IMR-90 (cell line): Measurements from ENCODE around the gene CACNA1F. TPM values are rescaled to one million over a fixed set of nuclear protein-coding genes. Genes with fewer than 3 reads are reported as not detected.

Experiments used
- ATAC-seq: fragments of 200-7000 bp; cut with Tn5 transposase; 2 replicates; pipeline ENCODE4 v1.9.1; 2020; ENCODE audit warnings: low read depth, mild to moderate bottlenecking, moderate library complexity
- BruUV-seq: library from RNA; stranded (reverse); fragments of 400-500 nt; replicated peaks from 2 replicates; lab custom pipeline; 2021; lab: Mats Ljungman, UMichigan
- CTCF ChIA-PET: fragments of 300-600 bp; formaldehyde crosslinking; extraction: SDS; loops from one replicate; lab custom pipeline; 2021; ENCODE audit warnings: antibody characterized with exemption; lab: Yijun Ruan, JAX
- POLR2A ChIA-PET: fragments of 300-600 bp; sonication (Branson Sonifier 250); formaldehyde crosslinking; loops from one replicate; lab custom pipeline; 2022; ENCODE audit warnings: antibody characterized with exemption; ENCODE audit not compliant: unreplicated experiment; lab: Charles Lee
- DNase-seq: peaks from one replicate; pipeline ENCODE4 v3.0.0; 2013
- H2AFZ ChIP-seq: replicated peaks from 2 replicates; pipeline ENCODE3; 2013; ENCODE audit warnings: low read length, mild to moderate bottlenecking; ENCODE audit not compliant: poor library complexity
- H2AK5ac ChIP-seq: 2 replicates; pipeline ENCODE4 v1.6.1; 2013; ENCODE audit warnings: low read depth, low read length, inconsistent platforms
- H2AK9ac ChIP-seq: replicated peaks from 2 replicates; pipeline ENCODE3; 2013; ENCODE audit warnings: mild to moderate bottlenecking, low read depth, low read length, moderate library complexity; ENCODE audit not compliant: poor library complexity
- H2BK120ac ChIP-seq: 2 replicates; pipeline ENCODE4 v1.6.1; 2013; ENCODE audit warnings: low read depth, low read length, inconsistent platforms
- H2BK15ac ChIP-seq: 3 replicates; pipeline ENCODE4 v1.6.1; 2013; ENCODE audit warnings: low read depth, low read length, inconsistent platforms
- H2BK20ac ChIP-seq: 2 replicates; pipeline ENCODE4 v1.6.1; 2013; ENCODE audit warnings: low read depth, mild to moderate bottlenecking, inconsistent platforms, low read length, moderate library complexity
- H2BK5ac ChIP-seq: 2 replicates; pipeline ENCODE4 v1.6.1; 2013; ENCODE audit warnings: mild to moderate bottlenecking, low read depth, low read length, inconsistent platforms; ENCODE audit not compliant: poor library complexity, severe bottlenecking
- H3K14ac ChIP-seq: replicated peaks from 2 replicates; pipeline ENCODE4 v1.6.1; 2013; ENCODE audit warnings: low read depth, low read length, inconsistent platforms
- H3K18ac ChIP-seq: 2 replicates; pipeline ENCODE4 v1.6.1; 2013; ENCODE audit warnings: low read depth, low read length, control low read depth
- H3K23ac ChIP-seq: 2 replicates; pipeline ENCODE4 v1.6.1; 2013; ENCODE audit warnings: low read depth, low read length, inconsistent platforms
- H3K27ac ChIP-seq: 2 replicates; pipeline ENCODE4 v1.5.1; 2013; ENCODE audit warnings: mild to moderate bottlenecking, control low read depth, low read length; ENCODE audit not compliant: insufficient read depth
- H3K27me3 ChIP-seq: 2 replicates; pipeline ENCODE4 v1.6.1; 2013; ENCODE audit warnings: low read length; ENCODE audit not compliant: control insufficient read depth, insufficient read depth
- H3K36me3 ChIP-seq: 2 replicates; pipeline ENCODE4 v1.6.1; 2013; ENCODE audit warnings: low read length, mixed read lengths; ENCODE audit not compliant: control insufficient read depth, insufficient read depth
- H3K4ac ChIP-seq: 2 replicates; pipeline ENCODE4 v1.6.1; 2013; ENCODE audit warnings: low read depth, low read length, inconsistent platforms
- H3K4me1 ChIP-seq: 2 replicates; pipeline ENCODE4 v1.6.1; 2013; ENCODE audit warnings: low read length, mixed read lengths; ENCODE audit not compliant: control insufficient read depth, insufficient read depth
- H3K4me2 ChIP-seq: 2 replicates; pipeline ENCODE4 v1.6.1; 2013; ENCODE audit warnings: low read depth, mild to moderate bottlenecking, control low read depth, low read length, moderate library complexity
- H3K4me3 ChIP-seq: 2 replicates; pipeline ENCODE4 v1.5.1; 2013; ENCODE audit warnings: low read depth, mild to moderate bottlenecking, control low read depth, low read length, moderate library complexity; ENCODE audit not compliant: insufficient read depth
- H3K56ac ChIP-seq: 2 replicates; pipeline ENCODE4 v1.6.1; 2013; ENCODE audit warnings: low read length, inconsistent platforms; ENCODE audit not compliant: insufficient read depth; ENCODE audit errors: extremely low read depth
- H3K79me1 ChIP-seq, 2 experiments: 2 replicates each; pipeline ENCODE4 v1.6.1; 2013; ENCODE audit warnings: low read length in 2 of 2, inconsistent platforms in 1 of 2, low read depth in 1 of 2
- H3K9ac ChIP-seq: 2 replicates; pipeline ENCODE4 v1.6.1; 2013; ENCODE audit warnings: low read depth, low read length, control low read depth
- H3K9me1 ChIP-seq: 2 replicates; pipeline ENCODE4 v1.6.1; 2013; ENCODE audit warnings: low read length, inconsistent platforms; ENCODE audit not compliant: insufficient read depth
- H3K9me3 ChIP-seq: 2 replicates; pipeline ENCODE4 v1.6.1; 2013; ENCODE audit warnings: low read length; ENCODE audit not compliant: control insufficient read depth, insufficient read depth
- H4K20me1 ChIP-seq: 2 replicates; pipeline ENCODE4 v1.6.1; 2013; ENCODE audit warnings: low read length, inconsistent platforms; ENCODE audit not compliant: insufficient read depth
- H4K5ac ChIP-seq: 2 replicates; pipeline ENCODE4 v1.6.1; 2013; ENCODE audit warnings: mild to moderate bottlenecking, low read depth, low read length, control low read depth
- H4K8ac ChIP-seq, 2 experiments: 2 replicates each; pipeline ENCODE4 v1.6.1; 2013; ENCODE audit warnings: low read depth in 2 of 2, low read length in 2 of 2, control low read depth in 1 of 2, inconsistent platforms in 1 of 2
- H4K91ac ChIP-seq: 2 replicates; pipeline ENCODE4 v1.6.1; 2013; ENCODE audit warnings: low read depth, low read length, inconsistent platforms; ENCODE audit not compliant: insufficient read depth
- CEBPB ChIP-seq: IDR thresholded peaks from 2 replicates; pipeline ENCODE4 v1.6.1; 2012; ENCODE audit warnings: low read depth, low read length, improper control_type of control experiment
- MAFK ChIP-seq: IDR thresholded peaks from 2 replicates; pipeline ENCODE4 v1.6.1; 2012; ENCODE audit warnings: low read depth, low read length, improper control_type of control experiment
- RFX5 ChIP-seq: IDR thresholded peaks from 2 replicates; pipeline ENCODE4 v1.8.0; 2012; ENCODE audit warnings: low read depth, mild to moderate bottlenecking, low read length, moderate library complexity
- WGBS, 2 experiments: methylation state at CpG; one replicate each; pipeline versions ENCODE4 v1.1.5 to v1.1.7; 2013; ENCODE audit warnings: missing lambda C conversion rate in 2 of 2; ENCODE audit not compliant: insufficient read length in 1 of 2; ENCODE audit errors: extremely low coverage in 2 of 2; 5-methylcytosine and 5-hydroxymethylcytosine counted together
- dilution Hi-C: fragments of 300-500 bp; cut with HindIII; formaldehyde crosslinking; loops from one replicate; pipeline ENCODE4 v1.14.3; 2018; ENCODE audit warnings: low sequenced_read_pairs; ENCODE audit not compliant: unreplicated experiment
- in situ Hi-C: fragments of 300-500 bp; cut with MboI; formaldehyde crosslinking; loops from 3 replicates; pipeline ENCODE4 v1.14.3; 2019; ENCODE audit warnings: low sequenced_read_pairs, inconsistent platforms, mixed read lengths
- intact Hi-C: fragments of 100-400 bp; cut with micrococcal nuclease; formaldehyde crosslinking; loops from 2 replicates; pipeline ENCODE4 v1.10.0; 2022
- polyA plus RNA-seq, 3 experiments: library from polyadenylated mRNA; depleted of rRNA; stranded (reverse); fragments of >200 nt; gene quantifications; 2 replicates each; pipeline ENCODE4 v1.2.3, GENCODE V29; 2012; ENCODE audit warnings: low replicate concordance in 1 of 3
- total RNA-seq: library from RNA; depleted of rRNA; stranded (reverse); fragments of >200 nt; gene quantifications from 2 replicates; pipeline ENCODE4 v1.2.3, GENCODE V29; 2012
- TF ChIP-seq, protein P1 (sequence below): conservative IDR thresholded peaks from 2 replicates; pipeline ENCODE4 v1.5.1; 2012; ENCODE audit warnings: mild to moderate bottlenecking, low read depth, low read length, improper control_type of control experiment
- TF ChIP-seq, protein P2 (sequence below): fragments of 150-350 bp; IDR thresholded peaks from 2 replicates; pipeline ENCODE4 v1.6.1; 2017; ENCODE audit warnings: mild to moderate bottlenecking, antibody characterized with exemption, low read length, low read depth

CACNA1F gene
- total and polyA plus RNA-seq, 2 of the 4 experiments (the other 2 are of a cell fraction), result not detected

DNA sequence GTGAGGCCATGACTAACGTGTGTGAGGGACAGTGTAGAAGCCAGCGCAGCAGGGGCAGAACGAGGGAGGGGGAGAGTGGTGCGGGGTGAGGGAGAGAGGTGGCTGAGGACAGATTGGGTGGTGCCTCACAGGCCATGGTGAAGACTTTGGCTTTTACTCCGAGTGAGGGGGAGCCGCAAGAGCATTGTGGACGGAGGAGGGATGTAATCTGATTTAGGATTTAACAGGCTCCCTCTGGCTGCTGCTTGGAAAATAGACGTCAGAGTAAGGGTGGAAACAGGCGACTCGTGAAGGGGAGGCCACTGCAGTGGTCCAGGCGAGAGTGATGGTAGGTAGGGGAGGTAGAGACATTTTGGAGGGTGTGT, 49.5 kb upstream of the CACNA1F start:
- no peak overlapping the region for H3K23ac ChIP-seq
- H3K79me1 ChIP-seq, result no peaks in the 10 kb centered on the region
- BruUV-seq, result no TSS peak
- in situ Hi-C loops (no loop called here), intact Hi-C loops (loop anchor here (10.0 kb wide), 1 partner anchor 1018 kb away; no protein-coding TSS in a partner anchor), dilution Hi-C loops (no loop called here)
- H3K18ac ChIP-seq, result no peak overlapping the region
- no peak overlapping the region for H2BK120ac ChIP-seq
- no peak overlapping the region for H2AK5ac ChIP-seq
- no peak overlapping the region for H3K4me3 ChIP-seq
- H3K4me2 ChIP-seq, result no peak overlapping the region
- H3K14ac ChIP-seq, result no peak overlapping the region
- no peaks in the 10 kb centered on the region for H3K36me3 ChIP-seq
- H2BK20ac ChIP-seq, result no peak overlapping the region
- no peak overlapping the region for H3K4ac ChIP-seq
- peak overlapping the region; percentile 15 for H2AK9ac ChIP-seq
- no peaks in the 10 kb centered on the region for H3K9me3 ChIP-seq
- no peak overlapping the region for H4K91ac ChIP-seq
- H4K20me1 ChIP-seq, result no peaks in the 10 kb centered on the region
- H3K27me3 ChIP-seq, result no peaks in the 10 kb centered on the region
- peak; percentile 33 for DNase-seq
- ChIA-PET CTCF (no interaction called here), POLR2A (no interaction called here)
- TF ChIP-seq, protein P1, sequence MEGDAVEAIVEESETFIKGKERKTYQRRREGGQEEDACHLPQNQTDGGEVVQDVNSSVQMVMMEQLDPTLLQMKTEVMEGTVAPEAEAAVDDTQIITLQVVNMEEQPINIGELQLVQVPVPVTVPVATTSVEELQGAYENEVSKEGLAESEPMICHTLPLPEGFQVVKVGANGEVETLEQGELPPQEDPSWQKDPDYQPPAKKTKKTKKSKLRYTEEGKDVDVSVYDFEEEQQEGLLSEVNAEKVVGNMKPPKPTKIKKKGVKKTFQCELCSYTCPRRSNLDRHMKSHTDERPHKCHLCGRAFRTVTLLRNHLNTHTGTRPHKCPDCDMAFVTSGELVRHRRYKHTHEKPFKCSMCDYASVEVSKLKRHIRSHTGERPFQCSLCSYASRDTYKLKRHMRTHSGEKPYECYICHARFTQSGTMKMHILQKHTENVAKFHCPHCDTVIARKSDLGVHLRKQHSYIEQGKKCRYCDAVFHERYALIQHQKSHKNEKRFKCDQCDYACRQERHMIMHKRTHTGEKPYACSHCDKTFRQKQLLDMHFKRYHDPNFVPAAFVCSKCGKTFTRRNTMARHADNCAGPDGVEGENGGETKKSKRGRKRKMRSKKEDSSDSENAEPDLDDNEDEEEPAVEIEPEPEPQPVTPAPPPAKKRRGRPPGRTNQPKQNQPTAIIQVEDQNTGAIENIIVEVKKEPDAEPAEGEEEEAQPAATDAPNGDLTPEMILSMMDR, result peak; percentile 27
- TF ChIP-seq, protein P2, sequence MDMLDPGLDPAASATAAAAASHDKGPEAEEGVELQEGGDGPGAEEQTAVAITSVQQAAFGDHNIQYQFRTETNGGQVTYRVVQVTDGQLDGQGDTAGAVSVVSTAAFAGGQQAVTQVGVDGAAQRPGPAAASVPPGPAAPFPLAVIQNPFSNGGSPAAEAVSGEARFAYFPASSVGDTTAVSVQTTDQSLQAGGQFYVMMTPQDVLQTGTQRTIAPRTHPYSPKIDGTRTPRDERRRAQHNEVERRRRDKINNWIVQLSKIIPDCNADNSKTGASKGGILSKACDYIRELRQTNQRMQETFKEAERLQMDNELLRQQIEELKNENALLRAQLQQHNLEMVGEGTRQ, result no peak
- no peak for TF ChIP-seq MAFK
- TF ChIP-seq RFX5, result 0 out of 2 replicates have a peak, but pooled peaks have one; percentile 18
- TF ChIP-seq CEBPB, result no peak
- H4K8ac ChIP-seq, result no peak overlapping the region
- peaks cover 3% of the 10 kb centered on the region; the same call in 1 of the 2 replicates for H3K9me1 ChIP-seq
- peak; percentile 71 for ATAC-seq
- H2BK15ac ChIP-seq, result no peak overlapping the region
- no peak overlapping the region for H2BK5ac ChIP-seq
- H2AFZ ChIP-seq, result peak overlapping the region; percentile 74
- no peak overlapping the region for H3K9ac ChIP-seq
- no peak overlapping the region for H3K27ac ChIP-seq
- no peaks in the 10 kb centered on the region for H3K4me1 ChIP-seq
- 0 out of 2 replicates have a peak overlapping the region, but pooled peaks have one; percentile 27 for H4K5ac ChIP-seq
- 26% methylated on average over 5 of the region's 11 CpGs; no CpG with 5 or more reads in 1 of the 2 experiments for WGBS, 2 experiments
- H3K56ac ChIP-seq, result no peak overlapping the region
